Prostate gland (tissue), 2 donors: ENCODE data around the gene SHISA4.

Experiments
- POLR2A ChIP-seq: fragments of 450-650 bp; IDR thresholded peaks from one replicate; pipeline ENCODE4 v1.6.1; 2016; ENCODE audit warnings: antibody characterized with exemption, mild to moderate bottlenecking
- TF ChIP-seq, protein P1 (sequence below), 4 experiments: fragments of 200-600 bp in 2 of 4; fragments of 450-650 bp in 2 of 4; sonication (generic) in 2 of 4; IDR thresholded peaks; 1 replicate in 3 of 4; 2 replicates in 1 of 4; pipeline ENCODE4 v1.5.1; 2016 to 2019; ENCODE audit warnings: antibody characterized with exemption in 4 of 4, mild to moderate bottlenecking in 2 of 4, moderate library complexity in 2 of 4

DNA sequence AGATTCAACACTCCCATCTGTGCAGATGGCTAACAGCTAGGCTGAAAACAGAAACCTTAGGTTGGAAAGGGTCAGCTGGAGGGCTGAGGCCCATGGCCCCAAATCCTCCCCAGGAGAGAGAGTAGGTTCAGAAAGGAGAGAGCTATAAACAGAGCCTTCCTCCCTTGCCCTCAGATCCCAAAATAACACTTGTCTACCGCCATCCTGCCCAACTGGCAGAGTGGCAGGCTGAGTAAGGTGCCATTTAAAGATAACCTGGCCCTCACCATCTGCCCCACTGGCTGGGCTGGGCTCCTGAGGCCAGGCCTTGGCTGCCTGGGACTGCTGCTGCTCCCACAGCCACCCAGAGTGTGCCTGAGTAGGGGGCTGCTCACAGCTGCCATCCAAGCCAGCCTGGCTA, 4.3 kb upstream of the SHISA4 start:
- TF ChIP-seq, protein P1, sequence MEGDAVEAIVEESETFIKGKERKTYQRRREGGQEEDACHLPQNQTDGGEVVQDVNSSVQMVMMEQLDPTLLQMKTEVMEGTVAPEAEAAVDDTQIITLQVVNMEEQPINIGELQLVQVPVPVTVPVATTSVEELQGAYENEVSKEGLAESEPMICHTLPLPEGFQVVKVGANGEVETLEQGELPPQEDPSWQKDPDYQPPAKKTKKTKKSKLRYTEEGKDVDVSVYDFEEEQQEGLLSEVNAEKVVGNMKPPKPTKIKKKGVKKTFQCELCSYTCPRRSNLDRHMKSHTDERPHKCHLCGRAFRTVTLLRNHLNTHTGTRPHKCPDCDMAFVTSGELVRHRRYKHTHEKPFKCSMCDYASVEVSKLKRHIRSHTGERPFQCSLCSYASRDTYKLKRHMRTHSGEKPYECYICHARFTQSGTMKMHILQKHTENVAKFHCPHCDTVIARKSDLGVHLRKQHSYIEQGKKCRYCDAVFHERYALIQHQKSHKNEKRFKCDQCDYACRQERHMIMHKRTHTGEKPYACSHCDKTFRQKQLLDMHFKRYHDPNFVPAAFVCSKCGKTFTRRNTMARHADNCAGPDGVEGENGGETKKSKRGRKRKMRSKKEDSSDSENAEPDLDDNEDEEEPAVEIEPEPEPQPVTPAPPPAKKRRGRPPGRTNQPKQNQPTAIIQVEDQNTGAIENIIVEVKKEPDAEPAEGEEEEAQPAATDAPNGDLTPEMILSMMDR (IDR thresholded peaks at IDR 0.05): no peak
- no peak for TF ChIP-seq POLR2A
